GM12891 (cell line): Measurements from ENCODE around the gene FBLN5.

Source experiments
- DNase-seq: peaks from one replicate; pipeline ENCODE4 v3.0.0; 2011; ENCODE audit warnings: low spot score; ENCODE audit not compliant: insufficient read length
- FAIRE-seq: peaks from 2 replicates; lab custom pipeline; 2011; peaks lifted over from hg19 to GRCh38; lab: Jason Lieb, UNC
- PAX5 ChIP-seq: IDR thresholded peaks from 2 replicates; pipeline ENCODE4 v1.6.1; 2011; ENCODE audit warnings: low read length, moderate library complexity, mild to moderate bottlenecking; ENCODE audit not compliant: insufficient read depth, severe bottlenecking
- POLR2A ChIP-seq: IDR thresholded peaks from 2 replicates; pipeline ENCODE4 v1.6.1; 2011; ENCODE audit warnings: low read depth, low read length, control low read depth
- POLR2AphosphoS5 ChIP-seq: IDR thresholded peaks from 2 replicates; pipeline ENCODE4 v1.6.1; 2011; ENCODE audit warnings: low read depth, low read length, control low read depth
- POU2F2 ChIP-seq: IDR thresholded peaks from 2 replicates; pipeline ENCODE4 v1.6.1; 2011; ENCODE audit warnings: low read depth, mild to moderate bottlenecking, control low read depth, low read length, moderate library complexity
- SPI1 ChIP-seq: IDR thresholded peaks from 2 replicates; pipeline ENCODE4 v1.6.1; 2011; ENCODE audit warnings: low read depth, low read length, control low read depth
- TAF1 ChIP-seq: IDR thresholded peaks from 2 replicates; pipeline ENCODE4 v1.6.1; 2011; ENCODE audit warnings: low read depth, low read length, control low read depth

The FBLN5 gene

DNA sequence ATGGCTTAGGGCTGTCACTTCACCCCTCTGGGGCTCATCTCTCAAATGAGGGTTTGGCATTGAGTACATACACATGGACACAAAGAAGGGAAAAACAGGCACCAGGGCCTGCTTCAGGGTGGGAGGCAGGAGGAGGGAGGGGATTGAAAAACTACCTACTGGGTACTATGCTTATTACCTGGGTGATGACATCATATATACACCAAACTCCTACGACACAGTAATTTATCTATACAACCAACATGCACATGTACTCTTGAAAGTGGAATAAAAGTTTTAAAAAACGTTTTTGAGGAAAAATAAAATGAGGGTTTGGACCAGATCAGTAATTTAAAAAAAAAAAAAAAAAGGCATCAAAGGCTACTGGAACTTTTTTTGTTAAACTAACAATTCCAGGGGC is 76.6 kb downstream of the FBLN5 start:
- no peak for FAIRE-seq
- no peak for DNase-seq
- no peak for TF ChIP-seq POLR2A
- no peak for TF ChIP-seq SPI1
- TF ChIP-seq POU2F2 = no peak
- TF ChIP-seq POLR2AphosphoS5 = no peak
- TF ChIP-seq PAX5 = no peak
- no peak for TF ChIP-seq TAF1

DNA sequence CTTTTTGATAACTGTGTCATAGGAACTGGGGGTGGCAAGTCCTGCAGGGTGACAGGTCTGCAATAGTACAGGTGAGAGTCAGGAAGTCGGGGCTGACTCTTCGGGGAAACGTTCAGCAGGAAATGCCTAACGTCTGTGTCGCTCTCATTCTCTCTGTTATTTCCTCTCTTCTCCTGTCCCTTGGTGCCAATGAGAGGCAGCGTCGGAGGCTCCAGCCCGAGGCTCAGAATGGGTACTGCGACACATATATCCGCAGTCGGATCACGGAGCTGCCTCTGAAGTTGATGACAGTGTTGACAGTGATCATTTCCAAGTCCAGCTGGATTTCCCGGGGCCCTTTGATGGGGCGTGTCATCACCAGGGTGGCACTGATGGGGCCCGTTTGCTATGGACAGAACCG is 77.5 kb downstream of the FBLN5 start:
- no peak for DNase-seq
- no peak for FAIRE-seq

DNA sequence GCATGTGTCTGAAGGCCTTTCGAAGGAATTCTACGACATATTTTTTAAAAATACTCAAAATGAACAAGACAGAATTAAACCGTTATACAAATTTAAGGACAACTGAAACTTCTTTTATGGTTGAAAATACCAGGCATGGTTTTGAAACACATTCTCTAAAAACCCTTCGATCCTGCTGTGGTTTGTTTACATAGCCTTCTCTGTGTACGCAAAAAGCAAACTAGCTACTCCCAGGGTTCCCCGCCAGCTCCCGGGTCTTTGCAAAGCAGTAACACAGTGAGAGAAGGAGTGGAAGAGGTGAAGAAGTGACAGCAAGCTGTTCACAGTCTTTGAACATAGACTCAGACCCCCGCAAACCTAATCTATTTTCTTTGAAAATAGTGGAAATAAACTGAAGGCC is 77.9 kb downstream of the FBLN5 start:
- DNase-seq (no peak), FAIRE-seq (no peak)
- TF ChIP-seq POU2F2 (no peak), POLR2A (no peak), PAX5 (no peak), TAF1 (no peak), SPI1 (no peak), POLR2AphosphoS5 (no peak)

More for the DNA sequence above, 77.5 kb downstream of the FBLN5 start:
- no peak for TF ChIP-seq TAF1
- TF ChIP-seq PAX5 = no peak
- no peak for TF ChIP-seq POLR2AphosphoS5
- TF ChIP-seq SPI1 = no peak
- no peak for TF ChIP-seq POU2F2
- TF ChIP-seq POLR2A = no peak

DNA sequence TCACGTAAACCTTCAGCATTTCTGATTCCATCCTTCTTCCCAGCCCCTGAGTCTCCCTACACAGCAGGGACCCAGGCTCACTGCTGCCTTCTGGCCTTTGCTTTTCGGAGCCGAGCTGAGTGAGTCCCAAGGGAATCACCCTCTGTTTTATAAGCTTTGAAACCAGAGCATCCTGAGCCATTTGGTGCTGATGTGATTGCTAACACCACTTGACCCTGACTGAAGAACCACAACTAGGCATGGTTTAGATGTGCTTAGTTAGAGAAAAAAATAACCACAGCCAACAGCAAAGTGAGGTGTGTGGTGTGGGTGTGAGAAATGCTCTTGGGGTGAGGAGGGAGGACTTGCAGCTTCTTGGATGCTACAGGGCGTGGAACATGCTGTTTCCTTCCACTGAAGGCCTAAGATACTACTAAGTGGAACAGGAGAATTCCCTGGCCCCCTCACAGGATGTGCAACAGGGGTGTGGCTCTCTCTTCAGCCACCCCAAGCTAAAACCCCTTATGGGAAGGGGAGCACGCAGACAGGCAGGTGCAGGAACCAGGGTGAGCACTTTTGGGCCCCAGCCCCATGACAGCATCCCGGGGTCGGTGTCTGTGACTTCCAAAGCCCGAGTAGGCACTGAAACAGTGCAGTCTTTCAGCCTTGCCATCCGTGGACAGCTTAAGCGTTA is 80.0 kb downstream of the FBLN5 start, which contains the start of gene TC2N:
TSS of gene TC2N (minus strand) at position 221 of the 673 bp plus-strand sequence. CDS start 53,767 bp downstream, outside the sequence.
- DNase-seq (no peak), FAIRE-seq (peak; percentile 78)
- TF ChIP-seq SPI1 = no peak
- TF ChIP-seq PAX5 = no peak
- TF ChIP-seq POLR2A = no peak
- TF ChIP-seq TAF1 = no peak
- no peak for TF ChIP-seq POU2F2
- no peak for TF ChIP-seq POLR2AphosphoS5

DNA sequence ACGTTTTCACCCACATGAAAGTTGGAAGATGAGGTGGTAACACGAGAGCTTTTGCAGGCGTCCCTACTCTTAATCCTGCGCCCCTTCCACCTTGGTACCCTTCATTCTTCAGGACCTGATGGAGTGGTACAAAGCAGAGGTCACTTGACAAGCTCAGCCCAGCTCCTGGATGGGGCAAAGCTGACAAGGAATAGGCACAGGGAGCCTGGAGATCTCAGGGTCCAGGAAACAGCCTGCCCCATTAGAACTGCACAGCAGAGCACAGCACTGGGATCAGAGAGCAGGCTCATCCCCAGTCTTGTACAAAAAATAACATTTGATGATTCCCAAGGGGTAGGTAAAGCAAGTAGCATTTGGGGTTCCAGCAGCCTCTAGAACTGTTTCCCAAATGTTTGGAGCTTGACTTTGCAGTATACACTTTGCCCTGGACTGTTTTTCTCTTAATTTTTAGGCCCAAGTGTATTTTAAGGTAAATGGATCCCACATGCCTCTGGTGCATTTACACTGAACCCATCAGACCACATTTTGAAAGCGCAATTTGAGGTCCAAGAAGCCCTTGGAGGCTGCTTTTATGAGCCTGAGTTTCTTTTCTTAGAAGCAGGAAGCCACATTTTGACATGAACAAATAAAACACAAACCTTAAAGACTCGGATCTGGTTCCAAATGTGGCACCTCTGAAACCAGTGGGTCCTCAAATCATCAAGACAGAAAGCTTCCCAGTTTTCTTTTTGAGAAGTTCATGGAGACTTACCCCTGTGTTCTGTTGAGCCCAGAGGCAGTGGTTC is 80.8 kb downstream of the FBLN5 start:
- DNase-seq (no peak), FAIRE-seq (no peak)
- TF ChIP-seq SPI1 (no peak), PAX5 (no peak), POLR2AphosphoS5 (no peak), POLR2A (no peak), POU2F2 (no peak), TAF1 (no peak)

DNA sequence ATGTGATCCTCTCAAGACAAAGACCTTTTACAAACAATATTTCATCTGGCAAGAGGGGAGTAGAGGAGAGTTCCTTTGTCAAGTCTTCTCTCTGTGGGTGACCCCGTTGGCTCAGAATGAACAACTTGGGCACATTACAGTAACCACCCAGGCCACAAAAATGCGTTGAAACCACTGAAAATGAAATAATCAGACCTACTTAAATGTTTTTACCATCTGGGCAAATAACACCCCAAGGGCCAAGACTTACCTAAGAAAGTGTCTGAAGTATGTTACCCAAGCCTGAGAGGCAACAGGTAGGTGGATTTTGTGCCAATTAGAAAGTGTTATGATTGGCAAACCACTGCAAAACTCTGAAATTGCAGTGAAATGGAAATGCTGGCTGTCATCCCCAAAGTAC is 81.4 kb downstream of the FBLN5 start:
- TF ChIP-seq PAX5 (no peak), SPI1 (no peak), POLR2AphosphoS5 (no peak), POU2F2 (no peak)
- FAIRE-seq (peak; percentile 60), DNase-seq (no peak)

DNA sequence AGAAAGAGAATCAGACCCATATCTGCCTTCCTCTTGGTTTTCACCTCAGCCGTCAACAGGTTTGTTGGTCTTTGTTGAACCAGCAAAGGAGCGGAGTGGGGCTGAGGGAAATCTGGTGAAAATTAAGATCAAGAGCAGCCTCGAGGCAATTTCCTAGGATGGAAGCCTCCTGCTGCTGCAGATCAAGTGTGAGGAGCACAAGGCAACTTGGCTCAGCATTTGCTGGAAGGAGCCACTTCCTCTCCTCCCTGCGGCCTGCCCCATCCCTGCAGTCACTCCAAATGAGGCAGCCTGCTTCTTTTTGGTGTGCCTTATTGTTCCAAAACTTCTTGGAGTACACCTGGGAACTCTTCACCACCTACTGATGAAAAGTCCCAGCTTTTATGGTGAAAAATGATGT is 85.1 kb downstream of the FBLN5 start:
- no peak for TF ChIP-seq SPI1
- no peak for TF ChIP-seq POLR2AphosphoS5
- no peak for TF ChIP-seq POU2F2
- no peak for TF ChIP-seq TAF1
- no peak for TF ChIP-seq POLR2A
- no peak for TF ChIP-seq PAX5
- DNase-seq (no peak), FAIRE-seq (no peak)

DNA sequence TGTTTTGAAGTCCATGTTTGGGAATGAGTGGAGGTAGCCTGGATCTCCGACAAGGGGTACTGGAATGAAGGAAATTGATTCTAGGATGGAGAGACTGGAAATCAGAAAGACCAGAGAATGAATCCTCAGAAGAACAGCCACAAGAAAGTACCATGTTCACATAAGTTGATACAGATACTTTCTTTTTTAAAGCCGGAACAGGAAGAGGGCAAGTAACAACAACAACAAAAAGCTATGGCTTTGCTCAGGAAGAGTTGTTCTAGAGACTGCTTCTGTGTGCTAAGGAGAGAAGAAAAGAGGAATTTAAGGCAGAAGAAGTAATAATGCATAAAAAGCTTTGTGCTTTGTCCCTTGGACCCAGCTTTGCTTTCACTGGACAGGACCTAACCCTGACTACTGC is 86.4 kb downstream of the FBLN5 start:
- FAIRE-seq (no peak), DNase-seq (no peak)
- TF ChIP-seq PAX5 (no peak), POLR2A (no peak), TAF1 (no peak), POLR2AphosphoS5 (no peak), SPI1 (no peak), POU2F2 (no peak)

DNA sequence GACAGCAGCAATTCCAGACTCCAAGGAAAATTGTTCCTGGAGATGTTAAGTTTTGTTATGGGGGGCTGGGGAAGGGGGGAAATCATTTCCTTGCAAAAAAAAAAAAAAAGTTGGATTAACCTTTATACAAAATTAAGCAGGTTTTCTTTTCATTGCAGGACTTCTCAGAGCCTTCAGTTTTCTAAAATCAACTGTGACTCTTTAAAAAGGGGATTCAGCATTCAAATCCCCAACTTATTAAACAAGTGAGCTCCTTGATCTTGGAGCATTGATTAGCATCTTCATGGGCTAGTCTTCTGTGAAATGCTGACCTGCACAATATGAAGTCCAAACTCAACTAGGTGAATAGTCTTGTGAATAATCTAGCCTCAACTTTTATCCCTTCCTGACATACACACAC is 87.3 kb downstream of the FBLN5 start:
- no peak for FAIRE-seq

More for the DNA sequence above, 87.3 kb downstream of the FBLN5 start:
- TF ChIP-seq PAX5 = no peak
- TF ChIP-seq POLR2A = no peak
- no peak for TF ChIP-seq POLR2AphosphoS5
- TF ChIP-seq TAF1 = no peak
- no peak for TF ChIP-seq SPI1
- TF ChIP-seq POU2F2 = no peak
- DNase-seq = no peak
